Stimulated activated CD4-positive, alpha-beta T cell treated with anti-CD3 and anti-CD28 coated beads, Interleukin-4, amount 100 ng/mL, for 1 hour (primary cell): Measurements from ENCODE around the gene CALCOCO2.
A peak's percentile ranks its signal among the peaks of the same experiment; 100 is the strongest.
"Not testable (repeated sequence)": the region's sequence is repeated elsewhere in the genome, so short reads cannot be mapped to it uniquely, and the experiment has no call there.

Experiments
- DNase-seq: peaks from one replicate; pipeline ENCODE4 v3.0.0-alpha.2; 2020

The CALCOCO2 gene

DNA sequence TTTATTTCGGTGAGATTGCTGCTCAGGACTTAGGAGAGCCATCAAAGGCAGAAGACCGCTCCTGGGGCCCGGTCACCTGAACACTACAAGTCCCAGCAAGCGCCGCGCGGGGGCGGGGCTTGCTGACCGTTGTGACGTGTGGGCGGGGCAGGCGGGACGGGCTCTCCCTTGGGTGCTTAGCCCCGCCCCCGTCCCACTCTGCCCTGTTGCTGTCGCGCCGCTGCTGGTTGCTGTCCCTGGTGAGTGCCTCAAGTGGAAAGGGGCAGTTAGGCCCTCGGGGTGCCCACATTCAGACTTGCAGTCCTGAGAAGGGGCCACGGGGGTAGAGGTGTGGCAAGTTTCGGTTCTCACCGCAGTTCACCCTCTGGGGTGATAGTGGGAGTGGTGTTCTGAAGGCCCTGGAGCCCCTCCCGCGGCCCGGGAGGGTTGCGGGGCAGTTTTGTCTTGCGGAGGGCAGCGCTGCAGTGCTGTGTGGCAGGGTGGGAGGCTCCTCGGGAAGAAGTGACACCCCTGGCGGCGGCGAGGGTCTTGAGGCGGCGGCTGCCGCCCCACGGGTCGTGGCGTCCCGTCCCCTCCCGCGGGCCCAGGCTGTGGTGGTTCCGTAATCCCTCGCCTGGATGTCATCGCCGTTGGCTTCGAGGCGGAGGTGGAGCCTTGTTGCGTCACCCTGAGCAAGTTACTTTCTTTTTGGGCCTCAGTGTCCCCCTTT lies at the start of gene CALCOCO2:
Gene CALCOCO2, plus strand, starts transcription at position 196 of the 709 bp plus-strand sequence. CDS start 10,673 bp downstream, outside the sequence.
- peak; percentile 86 for DNase-seq

GRCh38 chr17:48787828-48788227 lies 43.0 kb upstream of the CALCOCO2 start:
- DNase-seq, result no peak

DNA sequence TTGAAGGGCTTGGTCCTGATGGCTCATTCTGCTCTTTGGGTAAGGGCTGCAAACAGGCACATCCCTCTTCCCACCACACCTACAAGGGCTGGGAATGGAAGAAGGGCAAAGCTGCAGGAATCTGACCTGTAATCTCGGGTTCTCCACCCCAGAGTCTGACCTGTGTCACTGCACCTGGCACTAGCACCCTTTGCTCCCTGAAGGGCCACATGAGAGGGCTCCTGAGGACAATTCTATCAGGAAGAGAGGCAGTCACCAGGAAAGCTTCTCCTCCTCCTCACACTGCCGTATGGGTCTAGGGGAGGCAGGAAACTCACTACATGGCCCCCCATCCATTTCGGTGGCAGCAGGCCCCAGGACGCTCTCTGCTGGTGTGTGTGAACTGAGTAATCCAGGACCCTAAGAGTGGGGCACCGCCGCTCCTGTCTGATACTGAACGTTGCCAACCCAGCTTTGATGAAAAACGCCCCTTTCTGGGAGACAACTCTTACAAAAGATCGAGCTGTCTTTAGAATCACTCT lies 40.2 kb upstream of the CALCOCO2 start:
- no peak for DNase-seq

DNA sequence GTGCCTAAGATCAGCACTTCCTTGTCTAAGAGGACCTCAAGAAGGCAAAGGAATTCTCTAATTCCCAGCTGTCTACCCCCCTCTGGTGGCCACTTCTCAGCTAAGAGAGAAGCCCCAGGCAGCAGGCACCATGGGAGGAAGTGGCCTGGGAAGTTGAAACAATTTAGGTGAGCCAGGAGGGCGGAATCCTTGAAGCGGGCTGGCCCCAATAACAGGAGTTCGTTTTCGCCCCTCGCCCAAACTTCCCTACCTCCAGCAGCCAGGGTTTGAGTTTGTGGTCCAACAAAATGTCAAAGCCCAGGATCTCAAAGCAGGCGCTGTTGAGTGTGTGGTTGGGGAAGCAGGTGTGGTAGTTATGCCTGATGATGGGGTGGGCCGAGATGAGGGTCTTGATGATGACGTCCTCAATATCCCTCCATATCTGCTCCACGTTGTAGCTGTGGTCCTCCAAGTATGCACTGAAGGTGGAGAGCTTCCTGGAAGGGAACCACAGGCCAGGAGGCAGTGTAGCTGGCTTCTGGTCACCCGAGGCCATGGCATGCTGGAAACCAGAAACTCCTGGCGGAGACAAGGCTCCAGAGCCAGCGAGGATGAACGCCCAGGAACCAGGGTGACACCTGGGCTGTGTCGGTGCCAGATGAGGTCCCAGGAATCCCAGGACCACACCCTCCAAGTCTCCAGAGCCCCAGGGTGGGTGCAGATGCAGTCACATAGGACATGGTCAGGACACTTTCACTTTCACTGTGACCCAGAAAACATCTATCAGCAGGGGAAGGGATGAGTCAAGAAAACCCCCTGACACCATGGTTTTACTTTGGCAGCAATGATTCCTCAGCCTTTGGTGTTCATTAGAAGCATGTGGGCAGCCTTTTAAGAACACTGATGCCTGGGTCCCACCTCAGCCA lies 39.5 kb upstream of the CALCOCO2 start:
- DNase-seq, result peak; percentile 7

DNA sequence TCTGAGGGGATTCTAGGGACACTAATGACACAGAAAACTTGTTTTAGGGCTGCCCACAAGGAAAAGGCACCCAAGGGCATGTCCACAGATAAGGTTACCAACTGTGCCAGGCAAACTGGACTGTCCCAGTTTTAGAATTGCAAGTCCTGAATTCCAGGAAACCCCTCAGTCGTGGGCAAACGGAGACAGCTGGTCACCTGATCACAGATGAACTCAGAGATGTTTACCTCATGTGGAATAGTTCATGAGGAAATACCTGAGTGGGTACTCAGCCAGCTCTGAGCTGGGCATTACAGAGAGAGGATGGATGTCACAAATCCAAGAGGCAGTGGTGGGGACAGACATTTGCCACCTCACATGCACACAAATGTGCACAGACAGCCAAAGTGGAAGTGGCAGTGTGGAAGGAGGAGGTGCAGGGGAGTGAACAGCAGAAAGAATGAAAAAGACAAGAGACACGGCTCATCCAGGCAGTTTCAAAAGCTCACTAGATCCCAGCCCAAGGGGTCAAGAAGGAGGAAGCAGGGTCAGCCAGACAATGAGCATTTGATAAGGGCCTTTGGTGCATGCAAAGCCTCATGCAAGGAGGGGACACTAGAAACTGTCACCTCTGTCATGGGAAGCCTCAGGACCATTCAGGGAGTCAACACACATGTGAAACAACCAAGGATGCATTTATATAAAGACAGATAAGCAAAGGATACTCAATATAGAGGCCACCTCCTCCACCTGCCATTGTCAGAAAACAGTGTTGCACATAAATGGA lies 38.6 kb upstream of the CALCOCO2 start:
- DNase-seq, result no peak

DNA sequence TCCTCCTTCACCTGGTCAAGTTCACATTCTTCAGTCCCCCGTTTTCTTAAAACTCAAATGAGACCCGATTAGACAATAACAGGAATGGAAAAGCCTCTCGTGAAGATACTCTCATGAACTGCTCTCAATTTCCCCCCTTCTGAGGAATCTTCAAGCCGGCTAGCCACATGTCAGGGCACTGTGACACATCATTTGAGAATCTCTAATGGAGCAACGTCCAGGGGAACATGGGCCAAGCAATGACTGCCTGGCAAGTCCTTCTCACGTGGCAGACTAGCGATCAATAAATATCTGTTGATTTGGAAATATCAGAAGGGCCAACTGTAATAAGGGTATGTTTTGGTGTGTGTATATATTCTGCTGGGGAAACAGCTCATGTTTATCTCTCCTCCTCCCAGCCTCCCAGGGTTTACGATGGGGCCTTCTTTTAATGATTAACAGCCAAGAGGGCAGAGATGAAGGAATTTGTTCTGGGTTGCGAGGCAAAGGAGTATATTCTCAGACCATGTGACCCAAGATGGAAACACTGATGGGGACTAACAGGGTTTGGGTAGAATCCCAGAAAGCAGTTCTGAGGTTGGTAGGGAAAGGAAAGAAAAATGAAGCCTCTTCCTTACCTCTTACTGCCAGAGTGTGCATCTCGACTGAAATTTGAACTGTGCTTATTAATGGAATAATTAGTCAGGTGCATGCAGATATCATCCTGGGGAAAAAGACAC lies 35.2 kb upstream of the CALCOCO2 start:
- no peak for DNase-seq

- DNase-seq, result not testable (repeated sequence)
These were observed 34.7 kb upstream of the CALCOCO2 start for GRCh38 chr17:48796163-48796522.

GRCh38 chr17:48799069-48799723 lies 31.6 kb upstream of the CALCOCO2 start:
- DNase-seq, result no peak

- no peak for DNase-seq
These were observed 30.1 kb upstream of the CALCOCO2 start for GRCh38 chr17:48800626-48801217.

- peak; percentile 71 for DNase-seq
These were observed 25.9 kb upstream of the CALCOCO2 start for GRCh38 chr17:48804936-48805411.

DNA sequence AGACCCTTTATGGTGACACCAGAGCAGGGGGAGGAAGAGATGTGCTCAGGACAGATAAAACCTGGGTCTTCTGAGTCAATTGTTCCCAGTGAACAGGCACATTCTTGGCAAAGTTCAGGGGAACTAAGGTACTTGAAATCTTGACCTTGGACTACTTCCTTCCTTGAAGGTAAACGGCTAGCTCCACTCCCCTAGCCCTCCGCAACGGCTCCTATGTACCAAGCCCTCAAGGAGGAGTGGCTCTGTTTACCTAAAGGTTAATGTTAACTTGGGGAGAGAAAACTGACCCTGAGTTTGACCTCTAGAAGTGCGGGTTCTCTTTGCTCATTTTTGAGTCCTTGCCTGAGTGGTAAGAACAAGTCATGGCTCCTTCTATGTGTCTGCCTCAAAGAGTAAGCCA lies 21.7 kb upstream of the CALCOCO2 start:
- DNase-seq, result no peak

GRCh38 chr17:48812001-48812400 lies 18.8 kb upstream of the CALCOCO2 start:
- DNase-seq, result no peak

GRCh38 chr17:48814504-48814903 lies 16.3 kb upstream of the CALCOCO2 start:
- DNase-seq, result peak; percentile 54

- no peak for DNase-seq
These were observed 15.5 kb upstream of the CALCOCO2 start for GRCh38 chr17:48815311-48815710.

- no peak for DNase-seq
These were observed 14.4 kb upstream of the CALCOCO2 start for GRCh38 chr17:48816438-48816773.

DNA sequence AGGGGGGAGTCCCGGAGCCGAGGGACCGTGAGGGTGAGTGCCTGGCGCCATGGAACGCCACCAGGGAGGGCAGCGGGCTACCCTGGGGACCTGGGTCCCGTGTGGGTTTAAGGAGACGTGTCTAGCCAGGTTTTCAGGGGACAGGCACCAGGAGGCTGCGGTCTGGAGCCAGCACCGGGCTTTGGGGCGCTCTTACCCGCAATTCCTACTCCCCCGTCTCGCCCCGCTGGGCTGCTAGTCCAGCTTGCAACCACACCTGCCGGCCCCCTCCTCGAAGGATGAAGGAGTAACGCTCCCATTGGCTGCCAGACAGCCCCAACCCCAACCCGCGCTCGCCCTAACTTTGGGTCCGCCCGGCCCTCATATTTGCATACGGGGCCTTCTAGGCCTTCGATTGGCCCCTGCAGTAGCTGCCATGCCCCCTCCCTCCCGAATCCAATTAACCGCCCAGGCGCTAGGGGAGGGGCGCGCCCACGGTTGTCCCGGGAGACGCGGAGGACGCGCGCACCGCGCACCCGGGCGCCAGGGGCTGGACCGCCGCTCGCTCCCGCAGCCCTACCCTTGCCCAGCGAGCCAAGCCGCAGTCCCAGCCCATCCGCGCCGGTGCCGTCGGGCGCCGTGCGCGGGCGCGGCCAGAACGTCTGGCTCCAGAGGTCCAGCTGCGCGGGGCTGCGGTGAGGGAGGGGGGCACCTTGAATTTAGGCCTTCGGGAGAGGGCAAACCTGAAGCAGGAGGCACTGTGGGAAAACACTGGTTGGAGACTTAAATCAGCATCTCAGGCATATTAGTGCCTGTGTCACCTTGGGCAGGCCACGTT lies 13.9 kb upstream of the CALCOCO2 start, which contains the start of gene TTLL6:
Gene TTLL6, minus strand, starts transcription at position 456 of the 817 bp plus-strand sequence. Its CDS starts 157 bp downstream, at position 299.
- peak; percentile 72 for DNase-seq

GRCh38 chr17:48818361-48818841 lies 12.4 kb upstream of the CALCOCO2 start:
- DNase-seq, result no peak

- DNase-seq, result no peak
These were observed 11.4 kb upstream of the CALCOCO2 start for GRCh38 chr17:48819466-48819865.

- DNase-seq, result not testable (repeated sequence)
These were observed 9.9 kb upstream of the CALCOCO2 start for GRCh38 chr17:48820936-48821335.
